Naive B cell (primary cell): ENCODE measurements around the gene RREB1. TPM values are rescaled to one million over a fixed set of nuclear protein-coding genes. Genes with fewer than 3 reads are reported as not detected.
"Not testable (repeated sequence)": the region's sequence is repeated elsewhere in the genome, so short reads cannot be mapped to it uniquely, and the experiment has no call there.

Experiments used
- ATAC-seq, 2 donors: fragments of 150-1000 bp; cut with Tn5 transposase; 2 replicates each; pipeline ENCODE4 v1.10.0; 2021; ENCODE audit warnings: low read depth in 2 of 2, mild to moderate bottlenecking in 2 of 2, moderate library complexity in 2 of 2
- DNase-seq: peaks from one replicate; pipeline ENCODE4 v3.0.0; 2022
- H3K27ac Mint-ChIP-seq, 6 donors: one replicate each; pipeline ENCODE4 v1.8.0; 2020 to 2022; ENCODE audit warnings: mild to moderate bottlenecking in 6 of 6, mixed read lengths in 6 of 6, moderate library complexity in 5 of 6, inconsistent platforms in 2 of 6
- H3K27me3 Mint-ChIP-seq, 3 donors: one replicate each; pipeline ENCODE4 v1.8.0; 2021 to 2022; ENCODE audit warnings: mixed read lengths in 3 of 3, mild to moderate bottlenecking in 1 of 3
- H3K36me3 Mint-ChIP-seq, 2 donors: one replicate each; pipeline ENCODE4 v1.8.0; 2020 to 2022; ENCODE audit warnings: mixed read lengths in 2 of 2, inconsistent platforms in 1 of 2, mild to moderate bottlenecking in 1 of 2
- H3K4me1 Mint-ChIP-seq, 3 donors: one replicate each; pipeline ENCODE4 v1.8.0; 2020 to 2022; ENCODE audit warnings: mixed read lengths in 3 of 3, inconsistent platforms in 1 of 3, mild to moderate bottlenecking in 1 of 3, moderate library complexity in 1 of 3
- H3K4me3 Mint-ChIP-seq, 8 donors: one replicate each; pipeline ENCODE4 v1.8.0; 2020 to 2022; ENCODE audit warnings: mild to moderate bottlenecking in 8 of 8, mixed read lengths in 8 of 8, moderate library complexity in 8 of 8, inconsistent platforms in 2 of 8
- H3K9me3 Mint-ChIP-seq, 7 donors: one replicate each; pipeline ENCODE4 v1.8.0; 2020 to 2022; ENCODE audit warnings: mixed read lengths in 7 of 7, mild to moderate bottlenecking in 5 of 7, inconsistent platforms in 2 of 7, moderate library complexity in 1 of 7
- polyA plus RNA-seq, 6 donors: library from polyadenylated mRNA; unstranded; fragments of 300-500 nt; fragmentation: Illumina TruSeq; gene quantifications; one replicate each; pipeline ENCODE4 v1.2.3, GENCODE V29; 2021; ENCODE audit warnings: low read depth in 6 of 6

RREB1 gene
- polyA plus RNA-seq, 6 donors from 2014 or later, result 1.5 to 9.9 (median 5.2) TPM

DNA sequence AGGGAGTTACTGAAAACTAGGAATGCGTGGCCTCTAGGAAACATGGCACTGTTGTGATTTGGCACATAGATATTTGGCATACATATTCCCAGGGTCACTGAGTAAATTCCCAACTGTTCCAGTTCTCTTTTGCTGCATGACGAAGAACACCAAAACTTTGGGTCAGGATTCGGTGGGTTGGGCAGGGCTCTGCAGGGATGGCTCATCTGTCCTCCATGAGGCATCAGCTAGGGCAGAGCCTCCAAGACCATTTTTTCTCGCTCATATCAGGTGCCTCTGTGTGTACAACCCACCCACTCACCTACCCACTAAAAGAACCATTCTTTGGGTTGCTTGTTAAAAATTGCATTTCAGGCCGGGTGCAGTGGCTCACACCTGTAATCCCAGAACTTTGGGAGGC lies 148.2 kb downstream of the RREB1 start:
- ATAC-seq (no peak), DNase-seq (no peak)
- Mint-ChIP-seq H3K27me3 (peaks cover 0 to 17% (median 8%) of the 10 kb centered on the region in 3 donors), H3K4me3 (no peak overlapping the region), H3K27ac (peak overlapping the region in 1 of 6 donors; percentile 44), H3K4me1 (peaks cover 7 to 14% (median 12%) of the 10 kb centered on the region in 3 donors), H3K9me3 (peaks cover 0 to 3% (median 0%) of the 10 kb centered on the region in 7 donors), H3K36me3 (no peaks in the 10 kb centered on the region)

DNA sequence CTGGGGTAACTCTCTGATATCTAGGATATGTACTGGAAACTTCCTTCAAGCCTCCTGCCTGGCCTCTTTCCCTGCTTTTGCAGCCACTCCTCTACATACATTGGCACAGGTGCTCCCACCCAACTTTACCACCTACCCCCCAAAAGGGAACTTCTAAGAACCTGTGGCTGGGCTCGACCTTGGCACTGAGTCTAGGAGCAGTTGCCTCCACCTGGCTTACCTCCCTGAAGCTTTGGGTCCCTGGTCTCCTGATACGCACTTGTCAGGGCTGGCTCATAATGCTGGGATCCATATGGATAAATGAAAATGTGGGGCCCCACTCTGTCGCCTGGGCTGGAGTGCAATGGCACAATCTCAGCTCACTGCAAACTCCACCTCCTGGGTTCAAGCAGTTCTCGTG lies 149.0 kb downstream of the RREB1 start:
- no peak overlapping the region for H3K4me3 Mint-ChIP-seq
- peaks cover 13 to 22% (median 21%) of the 10 kb centered on the region in 3 donors for H3K4me1 Mint-ChIP-seq
- H3K36me3 Mint-ChIP-seq, result no peaks in the 10 kb centered on the region
- DNase-seq (no peak), ATAC-seq (no peak)
- H3K27me3 Mint-ChIP-seq, result peaks cover 0 to 18% (median 9%) of the 10 kb centered on the region in 3 donors
- H3K27ac Mint-ChIP-seq, result peak overlapping the region in 1 of 6 donors; percentile 45
- peaks cover 0 to 3% (median 0%) of the 10 kb centered on the region in 7 donors for H3K9me3 Mint-ChIP-seq

DNA sequence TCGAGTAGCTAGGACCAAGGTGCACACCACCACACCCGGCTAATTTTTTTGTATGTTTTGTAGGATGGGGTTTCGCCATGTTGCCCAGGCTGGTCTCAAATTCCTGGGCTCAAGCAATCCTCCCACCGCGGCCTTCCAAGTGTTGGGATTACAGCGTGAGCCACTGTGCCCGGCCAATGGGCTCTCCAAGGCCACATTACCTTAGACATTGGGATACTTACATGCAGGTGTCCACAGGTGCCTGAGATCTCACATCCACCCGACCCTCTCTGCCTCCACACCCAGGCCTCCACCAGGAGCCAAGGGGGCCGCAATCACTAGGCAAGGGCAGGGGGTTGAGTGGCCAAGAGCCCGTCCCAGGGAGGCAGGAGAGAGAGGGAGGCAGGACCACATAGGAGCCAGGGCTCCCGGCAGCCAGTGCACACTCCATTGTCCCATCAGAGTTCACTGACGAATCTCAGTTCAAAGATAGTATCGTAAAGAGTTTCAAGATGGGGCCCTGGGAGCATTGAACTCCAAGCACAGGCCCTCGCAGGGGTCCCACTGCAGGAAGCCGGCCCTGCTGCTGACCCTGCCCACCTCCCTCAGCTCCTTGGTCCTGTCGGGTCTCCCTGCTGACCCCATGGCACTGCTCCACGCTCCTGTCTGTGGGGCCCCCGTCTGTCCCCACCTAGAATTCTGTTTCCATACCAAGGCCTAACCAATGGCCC lies 149.9 kb downstream of the RREB1 start:
- Mint-ChIP-seq H3K27me3 (peaks cover 0 to 25% (median 16%) of the 10 kb centered on the region in 3 donors), H3K27ac (no peak overlapping the region), H3K4me1 (peaks cover 20 to 30% (median 28%) of the 10 kb centered on the region in 3 donors), H3K9me3 (peaks cover 0 to 3% (median 0%) of the 10 kb centered on the region in 7 donors), H3K36me3 (no peaks in the 10 kb centered on the region), H3K4me3 (peak overlapping the region in 1 of 8 donors; percentile 35)
- no peak for DNase-seq
- no peak for ATAC-seq

DNA sequence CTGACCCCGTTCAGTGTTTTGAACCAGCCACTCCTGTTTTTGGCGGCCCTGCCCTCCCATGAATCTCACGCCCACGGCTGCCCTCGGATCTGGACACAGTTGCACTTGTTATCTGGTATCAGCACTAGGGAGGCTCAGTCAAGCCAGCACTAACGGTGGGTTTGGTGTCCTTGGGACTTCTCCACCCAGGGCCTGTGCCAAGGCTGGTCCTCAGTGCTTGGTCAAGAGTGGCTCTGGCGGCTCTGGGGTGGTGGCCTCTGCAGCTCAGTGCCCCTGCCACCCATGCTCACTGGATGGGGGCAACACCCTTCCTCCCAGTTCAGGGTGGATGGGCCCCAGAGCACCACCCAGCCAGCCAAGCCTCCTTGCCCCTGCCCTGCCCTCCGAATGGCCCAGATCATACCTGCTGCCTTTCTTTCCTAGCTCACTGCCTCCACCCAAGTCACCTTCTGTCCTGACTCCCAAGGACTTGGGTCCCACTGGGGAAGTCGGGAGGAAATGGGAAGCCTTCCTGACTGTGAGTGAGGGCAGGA lies 150.5 kb downstream of the RREB1 start:
- DNase-seq (no peak), ATAC-seq (no peak)
- H3K36me3 Mint-ChIP-seq, result no peaks in the 10 kb centered on the region
- H3K4me1 Mint-ChIP-seq, result peaks cover 20 to 31% (median 30%) of the 10 kb centered on the region in 3 donors
- H3K27me3 Mint-ChIP-seq, result peaks cover 0 to 25% (median 16%) of the 10 kb centered on the region in 3 donors
- H3K9me3 Mint-ChIP-seq, result peaks cover 0 to 3% (median 0%) of the 10 kb centered on the region in 7 donors
- H3K27ac Mint-ChIP-seq, result peak overlapping the region in 1 of 6 donors; percentile 81
- peak overlapping the region in 1 of 8 donors; percentile 57 for H3K4me3 Mint-ChIP-seq

DNA sequence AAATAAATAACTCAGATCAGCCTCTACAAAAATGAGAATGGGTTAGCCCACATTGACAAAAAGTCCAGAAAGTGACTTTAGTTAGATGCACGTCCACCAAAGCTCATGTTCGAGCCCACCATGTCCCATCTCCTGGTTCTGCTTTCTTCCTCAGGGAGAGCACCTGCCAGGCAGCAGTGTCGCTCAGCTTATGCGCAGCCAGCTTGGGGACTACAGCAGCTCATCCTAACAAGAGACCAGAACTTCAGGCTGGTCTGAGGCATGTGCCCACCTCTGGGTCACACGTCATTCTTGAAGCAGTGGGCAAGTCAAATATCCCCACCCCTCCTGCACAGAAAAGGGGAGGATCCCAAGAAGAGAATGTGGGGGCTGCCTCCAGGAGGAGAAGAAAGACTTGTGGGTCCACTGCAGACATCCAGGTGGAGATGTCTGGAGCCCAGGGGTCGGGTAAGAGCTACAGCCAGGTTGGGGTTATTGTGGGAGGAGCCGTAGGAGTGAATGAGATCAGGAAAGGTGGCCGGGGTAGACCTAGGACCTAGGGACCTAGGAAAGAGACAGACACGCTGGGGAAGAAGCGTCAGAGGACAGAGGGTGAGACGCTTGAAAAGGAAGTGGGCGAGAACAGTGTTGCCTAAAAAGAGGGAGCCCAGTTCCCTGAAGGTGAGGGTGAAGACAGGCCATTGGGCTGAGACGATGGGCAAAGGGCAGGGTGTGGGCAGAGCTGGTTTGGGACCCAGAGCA lies 152.7 kb downstream of the RREB1 start:
- peaks cover 20 to 31% (median 30%) of the 10 kb centered on the region in 3 donors for H3K4me1 Mint-ChIP-seq
- peak overlapping the region in 4 of 6 donors; percentile 13 to 91 (median 64) for H3K27ac Mint-ChIP-seq
- peak overlapping the region; percentile 84 to 96 (median 94) for H3K4me3 Mint-ChIP-seq
- no peak for DNase-seq
- no peaks in the 10 kb centered on the region for H3K36me3 Mint-ChIP-seq
- ATAC-seq, result peak; percentile 16 to 17
- H3K9me3 Mint-ChIP-seq, result peaks cover 0 to 3% (median 0%) of the 10 kb centered on the region in 7 donors
- H3K27me3 Mint-ChIP-seq, result peaks cover 0 to 25% (median 16%) of the 10 kb centered on the region in 3 donors

DNA sequence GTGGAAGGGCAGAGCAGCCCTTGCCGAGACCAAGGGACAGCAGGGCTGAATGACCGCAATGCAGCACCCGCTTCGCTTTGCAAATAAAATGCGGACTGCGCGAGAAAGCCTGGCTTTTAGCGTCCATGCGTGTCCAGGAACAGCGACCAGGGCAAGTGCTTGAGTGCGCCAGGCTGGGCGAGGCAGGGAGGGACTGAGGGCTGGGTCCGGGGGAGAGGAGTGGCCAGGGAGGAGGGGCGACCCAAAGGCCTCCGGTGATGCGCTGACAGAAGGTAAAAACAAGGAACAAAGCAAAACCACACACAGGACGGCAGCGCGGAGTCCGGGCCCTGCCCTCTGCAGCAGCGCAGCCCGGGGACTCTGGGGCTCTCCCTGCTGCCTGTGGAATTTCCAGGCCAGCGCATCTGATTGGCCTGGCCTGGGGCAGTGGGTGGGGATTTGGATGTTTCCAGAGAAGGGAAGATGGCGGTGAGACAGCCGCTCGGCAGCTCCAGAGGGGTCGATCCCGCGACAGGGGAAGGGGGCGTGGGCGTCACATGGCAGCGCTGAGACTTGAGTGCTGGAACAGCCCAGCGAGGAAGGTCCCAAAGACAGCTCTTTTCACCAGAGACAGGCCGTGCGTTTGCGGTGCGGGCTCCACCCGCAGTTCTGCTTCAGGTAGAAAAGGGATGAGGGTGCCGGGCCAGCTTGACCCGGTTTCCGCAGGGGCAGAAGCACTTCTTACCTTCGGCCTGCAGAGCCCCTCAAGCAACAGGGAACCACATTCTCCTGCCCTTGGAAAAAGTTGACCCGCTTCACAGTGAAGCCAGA lies 153.5 kb downstream of the RREB1 start:
- peak; percentile 48 for DNase-seq
- Mint-ChIP-seq H3K27me3 (peaks cover 0 to 25% (median 16%) of the 10 kb centered on the region in 3 donors), H3K9me3 (peaks cover 0 to 3% (median 0%) of the 10 kb centered on the region in 7 donors), H3K4me3 (peak overlapping the region; percentile 84 to 96 (median 94)), H3K27ac (peak overlapping the region; percentile 16 to 95 (median 65)), H3K4me1 (peaks cover 20 to 31% (median 30%) of the 10 kb centered on the region in 3 donors), H3K36me3 (no peaks in the 10 kb centered on the region)
- peak; percentile 87 for ATAC-seq

DNA sequence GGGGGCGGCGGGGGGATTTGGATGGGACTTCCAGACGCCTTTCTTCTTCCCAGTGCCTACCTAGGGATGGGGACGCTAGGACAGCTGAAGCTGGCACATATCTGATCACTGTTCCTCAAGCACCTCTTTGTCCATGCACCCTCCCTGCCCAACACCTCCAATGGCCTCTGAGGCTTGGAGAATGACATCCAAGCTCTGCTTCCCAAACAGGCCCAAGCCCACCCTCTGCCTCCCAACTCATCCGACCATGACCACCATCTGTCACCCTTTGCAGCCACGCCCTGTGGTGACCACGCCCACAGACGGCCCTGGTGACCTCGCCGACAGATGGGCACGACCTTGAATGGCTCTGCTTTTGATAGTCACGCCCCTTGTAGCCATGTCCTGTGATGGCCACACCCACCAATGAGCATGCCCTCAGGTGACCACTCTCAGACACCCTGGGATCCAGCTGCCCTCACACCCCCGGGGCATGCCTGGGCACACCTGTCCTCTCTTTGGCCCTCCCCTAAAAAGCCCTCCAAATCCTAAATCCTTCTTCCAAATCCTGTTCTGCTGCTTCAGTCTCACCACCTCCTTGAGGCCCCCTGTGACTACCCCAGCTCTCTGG lies 154.2 kb downstream of the RREB1 start:
- DNase-seq (no peak), ATAC-seq (no peak)
- Mint-ChIP-seq H3K27me3 (peaks cover 0 to 25% (median 16%) of the 10 kb centered on the region in 3 donors), H3K27ac (peak overlapping the region in 1 of 6 donors; percentile 52), H3K4me3 (peak overlapping the region; percentile 84 to 96 (median 94)), H3K9me3 (peaks cover 0 to 4% (median 0%) of the 10 kb centered on the region in 7 donors), H3K4me1 (peaks cover 20 to 31% (median 30%) of the 10 kb centered on the region in 3 donors), H3K36me3 (no peaks in the 10 kb centered on the region)

DNA sequence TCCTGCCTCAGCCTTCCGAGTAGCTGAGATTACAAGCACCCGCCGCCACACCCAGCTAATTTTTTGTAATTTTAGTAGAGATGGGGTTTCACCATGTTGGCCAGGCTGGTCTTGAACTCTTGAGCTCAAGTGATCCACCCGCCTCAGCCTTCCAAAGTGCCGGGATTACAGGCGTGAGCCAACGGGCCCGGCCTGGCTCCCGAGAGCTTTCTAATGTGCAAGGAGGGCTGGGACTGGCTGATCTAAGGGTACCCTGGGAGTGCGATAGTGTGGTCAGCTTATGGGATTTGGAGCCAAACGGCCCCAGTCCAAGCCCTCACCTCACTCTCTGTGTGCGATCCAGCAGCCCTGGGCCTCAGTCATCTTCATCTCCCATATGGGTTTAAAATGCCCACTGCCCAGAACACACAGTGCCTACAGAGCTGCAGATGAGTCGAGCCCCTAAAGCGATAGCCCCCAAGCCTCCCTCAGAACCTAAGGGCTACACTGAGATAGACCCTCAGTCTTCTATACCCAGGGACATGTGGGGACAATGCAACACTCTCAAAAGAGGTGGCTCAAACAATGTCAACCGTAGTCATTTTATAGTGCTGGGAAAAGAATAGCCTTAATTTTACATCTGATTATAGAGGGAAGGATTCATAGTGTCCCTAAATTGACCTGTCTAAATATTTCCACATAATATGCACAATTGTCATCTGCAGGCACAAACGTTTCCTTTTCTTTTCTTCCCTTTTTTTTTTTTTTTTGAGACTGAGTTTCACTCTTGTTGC lies 155.2 kb downstream of the RREB1 start:
- DNase-seq (no peak), ATAC-seq (no peak)
- peaks cover 0 to 4% (median 0%) of the 10 kb centered on the region in 7 donors for H3K9me3 Mint-ChIP-seq
- peaks cover 0 to 25% (median 16%) of the 10 kb centered on the region in 3 donors for H3K27me3 Mint-ChIP-seq
- H3K4me3 Mint-ChIP-seq, result peak overlapping the region in 7 of 8 donors; percentile 37 to 95 (median 84)
- peaks cover 0 to 6% of the 10 kb centered on the region in 2 donors for H3K36me3 Mint-ChIP-seq
- H3K4me1 Mint-ChIP-seq, result peaks cover 20 to 31% (median 30%) of the 10 kb centered on the region in 3 donors
- no peak overlapping the region for H3K27ac Mint-ChIP-seq

DNA sequence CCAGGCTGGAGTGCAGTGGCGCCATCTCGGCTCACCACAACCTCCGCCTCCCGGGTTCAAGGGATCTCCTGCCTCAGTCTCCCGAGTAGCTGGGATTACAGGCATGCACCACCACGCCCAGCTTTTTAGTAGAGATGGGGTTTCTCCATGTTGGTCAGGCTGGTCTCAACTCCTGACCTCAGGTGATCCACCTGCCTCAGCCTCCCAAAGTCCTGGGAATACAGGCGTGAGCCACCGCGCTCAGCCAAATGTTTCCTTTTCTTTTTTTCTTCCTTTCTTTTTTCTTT lies 155.7 kb downstream of the RREB1 start:
- not testable (repeated sequence) for DNase-seq, H3K27ac Mint-ChIP-seq, ATAC-seq, H3K9me3 Mint-ChIP-seq
- Mint-ChIP-seq H3K36me3 (peaks cover 0 to 12% of the 10 kb centered on the region in 2 donors), H3K27me3 (peaks cover 0 to 25% (median 16%) of the 10 kb centered on the region in 3 donors), H3K4me1 (peaks cover 20 to 30% (median 26%) of the 10 kb centered on the region in 3 donors), H3K4me3 (peak overlapping the region in 1 of 8 donors; percentile 28)

DNA sequence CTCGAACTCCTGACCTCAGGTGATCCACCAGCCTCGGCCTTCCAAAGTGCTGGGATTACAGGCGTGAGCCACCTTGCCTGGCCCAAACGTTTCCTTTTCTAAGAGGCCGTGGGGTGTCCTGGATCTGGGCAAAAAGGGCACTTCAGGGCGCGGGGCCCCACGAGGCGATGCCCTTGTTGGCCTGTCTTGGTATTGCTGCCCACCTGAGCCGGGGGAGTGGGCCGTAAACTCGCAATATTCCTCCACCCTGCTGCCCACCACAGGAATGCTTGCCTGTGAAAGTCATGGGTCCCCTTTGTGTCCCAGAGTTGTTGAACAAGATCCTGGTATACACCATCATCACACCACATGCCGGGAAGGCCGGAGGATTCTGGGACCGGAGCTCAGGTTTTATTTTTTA lies 156.3 kb downstream of the RREB1 start:
- Mint-ChIP-seq H3K4me3 (peak overlapping the region in 1 of 8 donors; percentile 15), H3K4me1 (peaks cover 20 to 27% (median 26%) of the 10 kb centered on the region in 3 donors), H3K9me3 (peaks cover 0 to 4% (median 0%) of the 10 kb centered on the region in 7 donors), H3K27me3 (peaks cover 0 to 25% (median 16%) of the 10 kb centered on the region in 3 donors), H3K36me3 (peaks cover 0 to 12% of the 10 kb centered on the region in 2 donors), H3K27ac (no peak overlapping the region)
- no peak for ATAC-seq
- no peak for DNase-seq

DNA sequence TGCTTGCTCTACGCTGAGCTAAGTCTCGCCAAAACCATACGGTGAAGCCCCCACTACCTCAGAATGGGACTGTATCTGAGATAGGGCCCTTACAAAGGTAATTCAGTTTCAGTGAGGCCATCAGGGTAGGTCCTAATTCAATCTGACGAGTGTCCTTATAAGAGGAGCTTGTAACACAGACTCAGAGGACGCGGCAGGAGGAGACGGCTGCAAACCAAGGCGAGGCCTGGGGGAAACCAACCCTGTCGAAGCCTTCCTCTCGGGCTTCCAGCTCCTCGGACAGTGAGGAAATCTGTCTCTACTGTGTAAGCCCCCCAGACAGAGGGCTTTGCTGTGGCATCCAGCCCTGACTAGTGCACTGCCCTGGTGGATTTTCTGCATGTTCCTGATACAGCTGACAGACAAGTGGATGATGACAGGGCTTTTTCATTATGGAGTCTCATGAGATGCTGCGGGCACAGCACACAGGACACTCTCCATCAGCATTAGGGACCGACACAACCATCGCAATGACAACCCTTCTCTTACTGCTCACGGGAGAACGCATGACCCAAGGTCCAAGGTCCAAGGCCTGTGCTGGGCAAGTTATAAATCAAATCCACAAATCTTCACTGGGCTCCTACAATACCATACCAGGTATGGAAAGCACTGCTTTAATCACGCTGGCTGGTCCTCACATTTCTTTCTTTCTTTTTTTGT lies 157.1 kb downstream of the RREB1 start:
- ATAC-seq (no peak), DNase-seq (no peak)
- H3K36me3 Mint-ChIP-seq, result peaks cover 0 to 12% of the 10 kb centered on the region in 2 donors
- peaks cover 0 to 17% (median 16%) of the 10 kb centered on the region in 3 donors for H3K27me3 Mint-ChIP-seq
- peaks cover 20 to 26% (median 23%) of the 10 kb centered on the region in 3 donors for H3K4me1 Mint-ChIP-seq
- H3K9me3 Mint-ChIP-seq, result peaks cover 0 to 4% (median 0%) of the 10 kb centered on the region in 7 donors
- no peak overlapping the region for H3K27ac Mint-ChIP-seq
- peak overlapping the region in 1 of 8 donors; percentile 23 for H3K4me3 Mint-ChIP-seq
